Measurements from ENCODE around the gene NUB1. TPM values are rescaled to one million over a fixed set of nuclear protein-coding genes. Genes with fewer than 3 reads are reported as not detected.

The NUB1 gene
- polyA plus RNA-seq, 3 donors: 32.0 to 39.2 (median 37.2) TPM

GRCh38 chr7:151425670-151426440 lies 84.2 kb downstream of the NUB1 start:
- H3K4me3 ChIP-seq (replicated peaks in 1 of 3; ENCODE audit: low read depth in 2 of 3, low read length in 3 of 3): no peak overlapping the region
- H3K27me3 ChIP-seq (ENCODE audit: control insufficient read depth in 2 of 2, insufficient read depth in 2 of 2, low read length in 2 of 2): no peaks in the 10 kb centered on the region
- H3K36me3 ChIP-seq (replicated peaks in 1 of 2; ENCODE audit: control insufficient read depth in 1 of 2, insufficient read depth in 2 of 2, low read length in 2 of 2): no peaks in the 10 kb centered on the region
- no peak for TF ChIP-seq CTCF (IDR thresholded peaks at IDR 0.05)
- Mint-ChIP-seq H3K4me3 (no peak overlapping the region), H3K9me3 (peaks cover 12 to 23% (median 21%) of the 10 kb centered on the region in 7 donors), H3K27me3 (ENCODE audit: low read depth in 3 of 3) (peaks cover 2 to 7% (median 6%) of the 10 kb centered on the region in 3 donors), H3K36me3 (no peaks in the 10 kb centered on the region), H3K27ac (no peak overlapping the region), H3K4me1 (peaks cover 15% of the 10 kb centered on the region)
- no peak overlapping the region for H3K27ac ChIP-seq (ENCODE audit: low read depth in 1 of 2, low read length in 2 of 2)
- H3K79me2 ChIP-seq (ENCODE audit: insufficient read depth, low read length): no peaks in the 10 kb centered on the region
- no peak for DNase-seq
- intact Hi-C loops (cut with micrococcal nuclease): no loop called here
- no peak overlapping the region for H3K9ac ChIP-seq (ENCODE audit: insufficient read depth, low read length, poor library complexity, severe bottlenecking)
- H3K9me3 ChIP-seq (replicated peaks in 1 of 2; ENCODE audit: control insufficient read depth in 1 of 2, insufficient read depth in 1 of 2, low read length in 2 of 2): peaks cover 15% of the 10 kb centered on the region in 2 donors
- H3K4me2 ChIP-seq (replicated peaks; ENCODE audit: extremely low read depth, low read length, poor library complexity, severe bottlenecking): no peak overlapping the region
- H2AFZ ChIP-seq (ENCODE audit: insufficient read depth, low read depth, low read length, poor library complexity, severe bottlenecking): no peak overlapping the region
- no peaks in the 10 kb centered on the region for H3K4me1 ChIP-seq (ENCODE audit: control insufficient read depth in 1 of 2, insufficient read depth in 2 of 2, low read length in 2 of 2)
- H4K20me1 ChIP-seq (ENCODE audit: insufficient read depth, low read length): no peaks in the 10 kb centered on the region
- 94% methylated on average over 2 of the region's 7 CpGs for WGBS (ENCODE audit: insufficient coverage)

- peaks cover 15% of the 10 kb centered on the region for H3K4me1 Mint-ChIP-seq
- no peaks in the 10 kb centered on the region for H3K27me3 ChIP-seq (ENCODE audit: control insufficient read depth in 2 of 2, insufficient read depth in 2 of 2, low read length in 2 of 2)
- no peak overlapping the region for H3K4me3 ChIP-seq (replicated peaks in 1 of 3; ENCODE audit: low read depth in 2 of 3, low read length in 3 of 3)
- no peak overlapping the region for H3K4me3 Mint-ChIP-seq
- H3K27ac Mint-ChIP-seq: no peak overlapping the region
- 95% methylated on average over 13 of the region's 14 CpGs for WGBS (ENCODE audit: insufficient coverage)
- intact Hi-C loops (cut with micrococcal nuclease): no loop called here
- peaks cover 8 to 18% (median 14%) of the 10 kb centered on the region in 7 donors for H3K9me3 Mint-ChIP-seq
- H3K9ac ChIP-seq (ENCODE audit: insufficient read depth, low read length, poor library complexity, severe bottlenecking): no peak overlapping the region
- H2AFZ ChIP-seq (ENCODE audit: insufficient read depth, low read depth, low read length, poor library complexity, severe bottlenecking): no peak overlapping the region
- no peak overlapping the region for H3K4me2 ChIP-seq (replicated peaks; ENCODE audit: extremely low read depth, low read length, poor library complexity, severe bottlenecking)
- TF ChIP-seq CTCF (IDR thresholded peaks at IDR 0.05): no peak
- H3K9me3 ChIP-seq (replicated peaks in 1 of 2; ENCODE audit: control insufficient read depth in 1 of 2, insufficient read depth in 1 of 2, low read length in 2 of 2): peaks cover 10 to 13% of the 10 kb centered on the region in 2 donors
- no peak for DNase-seq
- peaks cover 2 to 7% (median 6%) of the 10 kb centered on the region in 3 donors for H3K27me3 Mint-ChIP-seq (ENCODE audit: low read depth in 3 of 3)
- H3K27ac ChIP-seq (ENCODE audit: low read depth in 1 of 2, low read length in 2 of 2): no peak overlapping the region
- no peaks in the 10 kb centered on the region for H4K20me1 ChIP-seq (ENCODE audit: insufficient read depth, low read length)
- H3K36me3 ChIP-seq (replicated peaks in 1 of 2; ENCODE audit: control insufficient read depth in 1 of 2, insufficient read depth in 2 of 2, low read length in 2 of 2): no peaks in the 10 kb centered on the region
- H3K79me2 ChIP-seq (ENCODE audit: insufficient read depth, low read length): no peaks in the 10 kb centered on the region
- H3K4me1 ChIP-seq (ENCODE audit: control insufficient read depth in 1 of 2, insufficient read depth in 2 of 2, low read length in 2 of 2): no peaks in the 10 kb centered on the region
- H3K36me3 Mint-ChIP-seq: no peaks in the 10 kb centered on the region
Observed at GRCh38 chr7:151426441-151426903, 84.9 kb downstream of the NUB1 start.

All from CD14-positive monocyte (primary cell).